Erythroblast (primary cell): Measurements from ENCODE around the gene LGALS9B.
"Not testable (repeated sequence)": the region's sequence is repeated elsewhere in the genome, so short reads cannot be mapped to it uniquely, and the experiment has no call there.

Experiments used
- GATA1 ChIP-seq: IDR thresholded peaks from 2 replicates; pipeline ENCODE4 v1.6.1; 2011; ENCODE audit warnings: low read depth, mild to moderate bottlenecking, control low read depth, low read length, moderate library complexity
- POLR2A ChIP-seq: IDR thresholded peaks from 2 replicates; pipeline ENCODE4 v1.6.1; 2011; ENCODE audit warnings: mild to moderate bottlenecking, low read length

DNA sequence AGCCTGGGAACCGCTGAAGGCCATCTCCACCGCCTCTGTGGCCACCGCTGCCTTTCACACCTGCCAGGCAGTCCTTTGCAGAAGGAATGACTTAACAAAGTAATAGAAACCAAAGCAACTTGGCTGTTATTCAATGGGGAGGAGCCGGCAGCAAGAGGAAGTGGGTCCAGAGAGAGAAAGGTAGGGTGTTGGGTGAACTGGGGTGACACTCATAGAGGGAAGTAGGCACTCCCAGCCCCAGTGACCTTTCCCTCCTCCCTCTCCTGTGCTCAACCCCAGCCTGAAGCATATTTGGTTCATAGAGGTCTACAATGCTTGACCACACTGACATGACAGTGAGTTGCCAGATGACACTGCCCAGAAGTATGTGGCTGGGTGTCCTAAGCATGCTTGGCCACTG, at the start of gene LGALS9B:
- not testable (repeated sequence) for TF ChIP-seq POLR2A, GATA1
